ENCODE measurements around the gene YIPF4. TPM values are rescaled to one million over a fixed set of nuclear protein-coding genes. Genes with fewer than 3 reads are reported as not detected.
"Not testable (repeated sequence)": the region's sequence is repeated elsewhere in the genome, so short reads cannot be mapped to it uniquely, and the experiment has no call there.

The YIPF4 gene
- total RNA-seq, 2 donors from 2014 or later, result 16.1 to 19.7 TPM

DNA sequence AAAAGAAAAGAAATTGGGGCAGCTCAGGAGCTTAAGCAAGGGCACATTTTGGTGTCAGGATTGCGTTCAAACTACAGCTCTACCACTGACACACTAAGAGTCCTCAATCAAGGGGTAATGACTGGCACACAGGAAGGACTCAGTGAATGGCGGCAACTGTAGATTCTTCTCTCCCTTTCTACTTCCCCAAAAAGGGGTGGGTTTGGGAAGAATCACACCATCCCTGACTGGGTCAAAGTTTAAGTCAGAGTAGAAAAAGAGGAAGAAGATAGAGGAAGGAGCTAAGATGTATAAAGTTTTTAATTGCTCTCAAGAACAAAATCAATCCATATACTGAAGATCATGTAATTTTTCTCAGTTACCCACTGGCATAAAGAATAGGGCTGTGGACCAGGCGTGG lies 15.6 kb upstream of the YIPF4 start:
- no peak overlapping the region for H3K27ac Mint-ChIP-seq
- H3K27me3 Mint-ChIP-seq, result peaks cover 3% of the 10 kb centered on the region
- no peak overlapping the region for H3K4me3 Mint-ChIP-seq
- H3K9me3 ChIP-seq (ENCODE audit: control insufficient read depth, low read length, poor library complexity, severe bottlenecking), result no peaks in the 10 kb centered on the region
- DNase-seq (no peak), ATAC-seq (no peak)
- H3K4me1 Mint-ChIP-seq, result peaks cover 5% of the 10 kb centered on the region
- peaks cover 2% of the 10 kb centered on the region for H3K36me3 Mint-ChIP-seq (ENCODE audit: low read depth)

GRCh38 chr2:32264422-32265105 lies 13.1 kb upstream of the YIPF4 start, which contains the start of gene NLRC4:
Gene NLRC4, minus strand, starts transcription at chr2:32264886. Its CDS starts 8,111 bp downstream, at chr2:32256775.
- Mint-ChIP-seq H3K27ac (no peak within 1 kb of the TSS), H3K4me3 (no peak within 1 kb of the TSS)
- peak; percentile 69 for ATAC-seq

GRCh38 chr2:32271063-32271462 lies 6.6 kb upstream of the YIPF4 start:
- Mint-ChIP-seq H3K36me3 (ENCODE audit: low read depth) (no peaks in the 10 kb centered on the region), H3K27ac (no peak overlapping the region), H3K27me3 (peaks cover 14% of the 10 kb centered on the region), H3K4me3 (no peak overlapping the region), H3K4me1 (no peaks in the 10 kb centered on the region)
- no peaks in the 10 kb centered on the region for H3K9me3 ChIP-seq (ENCODE audit: control insufficient read depth, low read length, poor library complexity, severe bottlenecking)
- DNase-seq (no peak), ATAC-seq (no peak)

More at GRCh38 chr2:32264422-32265105, 13.1 kb upstream of the YIPF4 start, which contains the start of gene NLRC4:
- peaks cover under 1% of the 10 kb centered on the region for H3K36me3 Mint-ChIP-seq (ENCODE audit: low read depth)
- H3K9me3 ChIP-seq (ENCODE audit: control insufficient read depth, low read length, poor library complexity, severe bottlenecking), result no peaks in the 10 kb centered on the region
- DNase-seq, result no peak
- no peaks in the 10 kb centered on the region for H3K27me3 Mint-ChIP-seq
- peaks cover 4% of the 10 kb centered on the region for H3K4me1 Mint-ChIP-seq

GRCh38 chr2:32272279-32272678 lies 5.4 kb upstream of the YIPF4 start:
- no peaks in the 10 kb centered on the region for H3K9me3 ChIP-seq (ENCODE audit: control insufficient read depth, low read length, poor library complexity, severe bottlenecking)
- Mint-ChIP-seq H3K27me3 (peaks cover 14% of the 10 kb centered on the region), H3K4me1 (peaks cover under 1% of the 10 kb centered on the region), H3K4me3 (no peak overlapping the region), H3K36me3 (ENCODE audit: low read depth) (no peaks in the 10 kb centered on the region), H3K27ac (no peak overlapping the region)
- no peak for DNase-seq
- ATAC-seq, result no peak

DNA sequence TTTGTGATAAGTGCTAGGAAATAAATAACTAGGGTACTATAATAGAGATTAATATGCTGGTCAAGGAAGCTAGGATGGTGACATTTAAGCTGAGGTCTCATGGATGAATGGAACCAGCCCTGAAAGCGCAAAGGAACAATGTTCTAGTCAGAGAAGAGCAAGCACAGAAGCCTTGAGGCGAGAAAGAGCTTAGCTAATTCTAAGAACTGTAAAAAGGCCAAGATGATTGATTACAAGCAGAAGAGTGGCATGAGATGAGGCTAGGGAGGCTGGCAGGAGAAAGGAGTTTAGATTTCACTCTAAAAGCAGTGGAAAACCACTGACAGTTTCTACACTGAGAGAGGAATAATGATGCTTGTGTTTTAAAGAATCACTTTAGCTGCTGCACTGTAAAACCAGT lies 3.4 kb upstream of the YIPF4 start:
- H3K9me3 ChIP-seq (ENCODE audit: control insufficient read depth, low read length, poor library complexity, severe bottlenecking), result no peaks in the 10 kb centered on the region
- H3K4me3 Mint-ChIP-seq, result no peak overlapping the region
- ATAC-seq, result no peak
- H3K27ac Mint-ChIP-seq, result no peak overlapping the region
- DNase-seq, result no peak
- peaks cover 11% of the 10 kb centered on the region for H3K4me1 Mint-ChIP-seq
- no peaks in the 10 kb centered on the region for H3K36me3 Mint-ChIP-seq (ENCODE audit: low read depth)
- H3K27me3 Mint-ChIP-seq, result peaks cover 14% of the 10 kb centered on the region

GRCh38 chr2:32275790-32276189 lies 1.9 kb upstream of the YIPF4 start:
- H3K27ac Mint-ChIP-seq, result not testable (repeated sequence)
- peaks cover 14% of the 10 kb centered on the region for H3K27me3 Mint-ChIP-seq

GRCh38 chr2:32277363-32277673 lies 386 bp upstream of the YIPF4 start:
- peaks cover 19% of the 10 kb centered on the region for H3K4me1 Mint-ChIP-seq
- peak overlapping the region; percentile 92 for H3K4me3 Mint-ChIP-seq
- peak overlapping the region; percentile 98 for H3K27ac Mint-ChIP-seq
- ATAC-seq (no peak), DNase-seq (no peak)
- H3K36me3 Mint-ChIP-seq (ENCODE audit: low read depth), result no peaks in the 10 kb centered on the region
- H3K9me3 ChIP-seq (ENCODE audit: control insufficient read depth, low read length, poor library complexity, severe bottlenecking), result no peaks in the 10 kb centered on the region
- peaks cover 14% of the 10 kb centered on the region for H3K27me3 Mint-ChIP-seq

More at GRCh38 chr2:32275790-32276189, 1.9 kb upstream of the YIPF4 start:
- peaks cover 11% of the 10 kb centered on the region for H3K4me1 Mint-ChIP-seq
- DNase-seq; H3K9me3 ChIP-seq (ENCODE audit: control insufficient read depth, low read length, poor library complexity, severe bottlenecking); H3K36me3 Mint-ChIP-seq (ENCODE audit: low read depth); ATAC-seq; H3K4me3 Mint-ChIP-seq: not testable (repeated sequence)

DNA sequence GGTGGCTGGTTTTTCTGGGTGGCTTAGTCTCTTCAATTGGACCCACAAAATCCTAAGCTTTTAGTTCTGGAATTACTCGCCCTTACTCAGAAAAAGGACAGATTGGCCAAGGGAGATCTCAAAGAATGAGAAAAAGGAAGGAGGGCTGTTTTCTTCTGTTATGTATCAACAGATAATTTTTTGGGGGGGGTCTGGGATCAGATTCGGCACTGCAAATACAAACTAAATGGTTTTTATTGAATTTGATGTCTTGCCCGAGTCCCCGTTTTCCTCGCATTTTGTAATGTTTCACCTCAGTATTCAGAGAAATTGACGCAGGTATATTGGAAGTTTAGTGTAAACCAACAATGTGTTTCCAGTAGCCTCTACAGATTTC lies 762 bp downstream of the YIPF4 start:
- Mint-ChIP-seq H3K27ac (peak overlapping the region; percentile 98), H3K36me3 (ENCODE audit: low read depth) (peaks cover 3% of the 10 kb centered on the region), H3K4me3 (peak overlapping the region; percentile 92), H3K4me1 (peaks cover 24% of the 10 kb centered on the region), H3K27me3 (peaks cover 14% of the 10 kb centered on the region)
- DNase-seq (no peak), ATAC-seq (no peak)
- H3K9me3 ChIP-seq (ENCODE audit: control insufficient read depth, low read length, poor library complexity, severe bottlenecking), result no peaks in the 10 kb centered on the region

- no peaks in the 10 kb centered on the region for H3K9me3 ChIP-seq (ENCODE audit: control insufficient read depth, low read length, poor library complexity, severe bottlenecking)
- no peak for ATAC-seq
- Mint-ChIP-seq H3K27ac (peak overlapping the region; percentile 61), H3K4me1 (peaks cover 38% of the 10 kb centered on the region), H3K36me3 (ENCODE audit: low read depth) (peaks cover 8% of the 10 kb centered on the region), H3K4me3 (no peak overlapping the region), H3K27me3 (no peaks in the 10 kb centered on the region)
- DNase-seq, result no peak
These were observed 6.6 kb downstream of the YIPF4 start for GRCh38 chr2:32284321-32284720.

DNA sequence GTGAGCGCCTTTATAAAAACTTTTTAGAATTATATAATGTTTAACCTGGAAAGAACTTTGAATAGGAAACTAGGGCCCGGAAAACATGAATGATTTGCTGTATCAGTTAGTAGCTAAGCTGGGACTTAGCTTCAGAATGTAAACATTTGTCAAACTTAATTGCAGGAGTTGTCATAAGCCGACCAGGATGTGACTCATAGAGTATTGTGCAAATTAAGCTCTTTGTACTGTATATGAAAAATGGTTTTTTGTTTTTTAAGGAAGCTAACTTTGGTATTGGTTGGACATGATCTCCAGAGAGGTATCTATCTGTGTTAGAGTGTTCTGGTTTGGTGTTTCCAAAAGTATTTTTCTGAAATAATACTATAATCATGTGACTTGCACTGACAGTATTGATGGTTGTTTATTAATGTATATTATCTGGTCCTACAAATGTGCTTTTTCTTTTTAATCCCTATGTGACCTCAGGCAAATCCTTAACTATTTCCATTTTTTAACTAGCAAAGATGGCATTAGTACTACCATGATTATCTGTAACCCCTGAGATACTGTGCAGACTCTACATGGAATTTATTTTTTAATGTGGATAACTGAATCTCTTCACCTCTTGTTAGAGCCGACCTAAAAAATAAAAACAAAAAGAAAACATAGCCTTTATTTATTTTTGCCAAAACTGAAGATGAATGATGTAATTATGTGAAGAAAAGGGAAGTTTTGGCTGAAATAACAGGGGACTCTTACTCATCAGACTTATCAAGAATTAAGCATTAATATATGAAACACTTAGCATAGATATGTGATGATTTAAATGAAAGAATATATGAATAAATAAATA lies 11.7 kb downstream of the YIPF4 start:
- no peaks in the 10 kb centered on the region for H3K27me3 Mint-ChIP-seq
- H3K36me3 Mint-ChIP-seq (ENCODE audit: low read depth), result peaks cover 6% of the 10 kb centered on the region
- H3K4me3 Mint-ChIP-seq, result no peak overlapping the region
- H3K4me1 Mint-ChIP-seq, result peaks cover 23% of the 10 kb centered on the region
- H3K9me3 ChIP-seq (ENCODE audit: control insufficient read depth, low read length, poor library complexity, severe bottlenecking), result no peaks in the 10 kb centered on the region
- ATAC-seq, result no peak
- DNase-seq, result no peak
- H3K27ac Mint-ChIP-seq, result peak overlapping the region; percentile 53

- H3K9me3 ChIP-seq (ENCODE audit: control insufficient read depth, low read length, poor library complexity, severe bottlenecking), result no peaks in the 10 kb centered on the region
- DNase-seq (no peak), ATAC-seq (no peak)
- Mint-ChIP-seq H3K4me3 (no peak overlapping the region), H3K4me1 (peaks cover 17% of the 10 kb centered on the region), H3K36me3 (ENCODE audit: low read depth) (peaks cover under 1% of the 10 kb centered on the region), H3K27ac (peak overlapping the region; percentile 53), H3K27me3 (no peaks in the 10 kb centered on the region)
These were observed 12.3 kb downstream of the YIPF4 start for GRCh38 chr2:32290000-32290339.

GRCh38 chr2:32291746-32292145 lies 14.0 kb downstream of the YIPF4 start:
- H3K4me3 Mint-ChIP-seq, result no peak overlapping the region
- ATAC-seq (no peak), DNase-seq (no peak)
- no peak overlapping the region for H3K27ac Mint-ChIP-seq
- H3K9me3 ChIP-seq (ENCODE audit: control insufficient read depth, low read length, poor library complexity, severe bottlenecking), result no peaks in the 10 kb centered on the region
- no peaks in the 10 kb centered on the region for H3K27me3 Mint-ChIP-seq
- peaks cover 4% of the 10 kb centered on the region for H3K36me3 Mint-ChIP-seq (ENCODE audit: low read depth)
- H3K4me1 Mint-ChIP-seq, result peaks cover 11% of the 10 kb centered on the region

DNA sequence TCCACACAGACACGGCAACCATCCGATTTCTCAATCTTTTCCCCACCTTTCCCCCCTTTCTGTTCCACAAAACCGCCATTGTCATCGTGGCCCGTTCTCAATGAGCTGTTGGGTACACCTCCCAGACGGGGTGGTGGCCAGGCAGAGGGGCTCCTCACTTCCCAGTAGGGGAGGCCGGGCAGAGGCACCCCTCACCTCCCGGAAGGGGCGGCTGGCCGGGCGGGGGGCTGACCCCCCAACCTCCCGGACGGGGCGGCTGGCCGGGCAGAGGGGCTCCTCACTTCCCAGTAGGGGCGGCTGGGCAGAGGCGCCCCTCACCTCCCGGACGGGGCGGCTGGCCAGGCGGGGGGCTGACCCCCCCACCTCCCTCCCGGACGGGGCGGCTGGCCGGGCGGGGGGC lies 15.8 kb downstream of the YIPF4 start:
- H3K4me3 Mint-ChIP-seq; H3K9me3 ChIP-seq (ENCODE audit: control insufficient read depth, low read length, poor library complexity, severe bottlenecking); H3K4me1 Mint-ChIP-seq; H3K27me3 Mint-ChIP-seq; ATAC-seq; H3K36me3 Mint-ChIP-seq (ENCODE audit: low read depth); DNase-seq; H3K27ac Mint-ChIP-seq: not testable (repeated sequence)

Measured in T-helper 17 cell (primary cell).